AG09319 (cell line): Measurements from ENCODE around the gene PCDH10.
"Not testable (repeated sequence)": the region's sequence is repeated elsewhere in the genome, so short reads cannot be mapped to it uniquely, and the experiment has no call there.

Experiments
- DNase-seq: peaks from one replicate; pipeline ENCODE4 v3.0.0-alpha.2; 2010; ENCODE audit warnings: low read depth; ENCODE audit errors: extremely low read depth
- TF ChIP-seq, protein P1 (sequence below): IDR thresholded peaks from 2 replicates; pipeline ENCODE4 v1.5.1; 2011; ENCODE audit warnings: low read depth, mild to moderate bottlenecking, inconsistent platforms, low read length, moderate library complexity

PCDH10 gene

DNA sequence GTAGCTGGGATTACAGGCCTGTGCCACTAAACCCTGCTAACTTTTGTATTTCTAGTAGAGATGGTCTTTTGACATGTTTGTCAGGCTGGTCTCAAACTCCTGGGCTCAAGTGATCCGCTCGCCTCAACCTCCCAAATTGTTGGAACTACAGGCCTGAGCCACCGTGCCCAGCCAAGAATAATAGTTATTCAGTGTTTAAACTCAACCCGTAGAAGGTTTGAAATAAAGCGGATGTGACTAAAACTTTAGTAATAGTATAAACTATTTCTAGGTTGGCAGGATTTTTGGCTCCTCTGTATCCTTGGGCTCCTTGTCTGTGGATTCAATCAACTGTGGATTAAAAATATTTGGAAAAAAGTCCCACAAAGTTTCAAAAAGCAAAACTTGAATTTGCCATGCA, 37.8 kb downstream of the PCDH10 start:
- DNase-seq, result no peak
- TF ChIP-seq, protein P1, sequence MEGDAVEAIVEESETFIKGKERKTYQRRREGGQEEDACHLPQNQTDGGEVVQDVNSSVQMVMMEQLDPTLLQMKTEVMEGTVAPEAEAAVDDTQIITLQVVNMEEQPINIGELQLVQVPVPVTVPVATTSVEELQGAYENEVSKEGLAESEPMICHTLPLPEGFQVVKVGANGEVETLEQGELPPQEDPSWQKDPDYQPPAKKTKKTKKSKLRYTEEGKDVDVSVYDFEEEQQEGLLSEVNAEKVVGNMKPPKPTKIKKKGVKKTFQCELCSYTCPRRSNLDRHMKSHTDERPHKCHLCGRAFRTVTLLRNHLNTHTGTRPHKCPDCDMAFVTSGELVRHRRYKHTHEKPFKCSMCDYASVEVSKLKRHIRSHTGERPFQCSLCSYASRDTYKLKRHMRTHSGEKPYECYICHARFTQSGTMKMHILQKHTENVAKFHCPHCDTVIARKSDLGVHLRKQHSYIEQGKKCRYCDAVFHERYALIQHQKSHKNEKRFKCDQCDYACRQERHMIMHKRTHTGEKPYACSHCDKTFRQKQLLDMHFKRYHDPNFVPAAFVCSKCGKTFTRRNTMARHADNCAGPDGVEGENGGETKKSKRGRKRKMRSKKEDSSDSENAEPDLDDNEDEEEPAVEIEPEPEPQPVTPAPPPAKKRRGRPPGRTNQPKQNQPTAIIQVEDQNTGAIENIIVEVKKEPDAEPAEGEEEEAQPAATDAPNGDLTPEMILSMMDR, result no peak

DNA sequence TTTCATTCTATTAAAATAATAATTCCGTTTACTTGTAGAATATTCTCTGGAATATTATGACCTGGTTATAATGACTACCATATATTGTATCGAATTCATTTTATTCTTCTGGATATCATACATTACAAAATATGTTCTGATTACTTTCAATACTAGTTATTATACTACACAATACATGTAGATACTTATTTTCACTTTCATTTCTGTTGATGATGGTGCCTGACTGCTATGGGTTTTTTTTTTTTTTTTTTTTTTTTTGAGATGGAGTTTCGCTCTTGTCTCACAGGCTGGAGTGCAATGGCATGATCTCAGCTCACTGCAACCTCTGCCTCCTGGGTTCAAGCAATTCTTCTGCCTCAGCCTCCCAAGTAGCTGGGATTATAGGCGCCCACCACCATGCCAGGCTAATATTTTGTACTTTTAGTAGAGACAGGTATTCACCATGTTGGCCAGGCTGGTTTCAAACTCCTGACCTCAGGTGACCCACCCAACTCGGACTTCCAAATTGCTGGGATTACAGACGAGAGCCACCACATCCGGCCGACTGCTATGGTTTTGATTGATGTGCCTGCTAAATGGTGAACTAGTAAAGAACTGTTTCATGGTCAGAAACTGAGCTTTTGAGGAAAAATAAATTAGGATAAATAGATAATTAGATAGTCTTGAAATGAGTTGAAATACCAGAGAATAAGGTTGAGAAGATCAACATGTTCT, 39.5 kb downstream of the PCDH10 start:
- TF ChIP-seq, protein P1, result no peak
- no peak for DNase-seq

DNA sequence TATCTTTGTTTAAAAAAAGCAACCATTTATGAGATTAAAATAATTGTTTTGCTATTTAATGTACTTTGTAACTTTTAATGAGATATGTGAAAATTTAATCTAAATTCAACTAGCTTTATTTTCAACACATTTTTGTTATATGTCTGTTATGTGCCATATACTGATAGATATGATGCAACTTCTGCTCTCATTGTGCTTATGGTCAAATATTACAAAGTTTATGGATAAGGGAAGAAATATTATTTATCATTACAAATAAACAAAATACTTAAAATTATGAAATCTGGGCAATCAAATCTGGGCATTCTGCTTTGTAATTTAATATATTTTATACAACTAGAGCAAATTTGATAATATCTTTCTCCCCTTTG, 40.0 kb downstream of the PCDH10 start:
- no peak for DNase-seq
- TF ChIP-seq, protein P1, result no peak

DNA sequence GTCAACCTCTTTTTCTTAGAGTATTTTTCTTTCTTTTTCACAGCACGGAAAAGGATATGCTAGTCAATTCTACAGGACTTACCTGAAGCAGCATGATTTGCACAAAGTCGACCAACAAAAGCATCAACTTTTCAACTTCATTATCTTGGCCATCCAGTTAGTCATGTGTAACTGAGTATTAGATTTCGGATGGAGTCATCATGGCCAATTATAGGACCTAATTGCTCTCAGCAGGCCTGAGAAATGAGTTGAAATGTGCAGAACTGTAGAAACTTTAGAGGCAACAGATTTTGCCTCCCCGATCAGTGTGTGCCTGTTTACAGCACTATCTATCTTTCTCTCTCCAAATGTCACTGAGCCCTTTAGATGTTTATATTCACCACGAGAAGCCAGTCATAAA, 41.0 kb downstream of the PCDH10 start:
- TF ChIP-seq, protein P1, result no peak
- DNase-seq, result no peak

DNA sequence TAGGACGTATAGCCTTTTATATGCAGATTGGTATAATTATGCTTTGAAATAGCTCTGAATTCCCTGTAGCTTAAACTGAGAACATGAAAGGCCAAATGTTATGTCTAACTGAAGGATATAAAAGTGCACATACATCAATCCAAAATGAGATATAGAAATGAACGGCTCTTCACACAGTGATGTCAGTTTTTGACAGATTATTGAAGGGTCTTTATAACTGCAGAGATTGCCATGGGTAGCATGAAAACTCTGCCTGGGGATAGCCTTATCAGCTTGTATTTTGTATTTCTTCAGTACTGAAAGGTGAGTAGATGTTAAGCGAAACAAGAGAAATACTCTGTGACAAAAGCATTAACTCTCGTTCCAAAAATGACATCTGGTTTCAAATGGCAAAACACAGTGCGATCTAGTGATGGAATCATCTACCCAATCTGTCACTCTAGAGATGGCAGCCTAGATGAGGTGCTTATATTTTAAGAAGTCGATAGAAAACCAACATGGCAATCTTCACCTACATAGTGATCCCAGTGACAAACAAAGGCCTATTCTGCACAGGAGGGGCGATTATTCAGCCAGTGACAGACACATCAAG, 59.7 kb downstream of the PCDH10 start:
- TF ChIP-seq, protein P1, result no peak
- no peak for DNase-seq

DNA sequence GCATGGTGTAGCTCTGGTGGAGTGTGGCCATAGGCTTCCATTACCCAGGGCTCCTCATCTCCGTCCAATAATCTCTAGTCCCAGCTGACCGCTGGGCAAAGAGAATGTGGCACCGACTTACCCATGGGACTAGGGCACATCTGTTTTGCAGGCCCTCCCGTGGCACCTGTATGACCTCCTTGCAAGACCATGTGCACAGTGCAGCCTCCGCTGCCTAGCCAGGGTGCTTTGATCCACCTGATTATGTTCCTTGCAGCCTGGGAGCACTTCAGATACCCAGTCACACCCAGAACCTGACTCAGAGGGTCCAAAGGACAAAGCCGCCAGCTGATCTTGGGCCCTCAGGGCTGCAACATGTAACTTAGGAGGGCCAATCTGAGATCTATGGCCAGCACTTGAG, 84.8 kb downstream of the PCDH10 start:
- TF ChIP-seq, protein P1, result no peak
- no peak for DNase-seq

DNA sequence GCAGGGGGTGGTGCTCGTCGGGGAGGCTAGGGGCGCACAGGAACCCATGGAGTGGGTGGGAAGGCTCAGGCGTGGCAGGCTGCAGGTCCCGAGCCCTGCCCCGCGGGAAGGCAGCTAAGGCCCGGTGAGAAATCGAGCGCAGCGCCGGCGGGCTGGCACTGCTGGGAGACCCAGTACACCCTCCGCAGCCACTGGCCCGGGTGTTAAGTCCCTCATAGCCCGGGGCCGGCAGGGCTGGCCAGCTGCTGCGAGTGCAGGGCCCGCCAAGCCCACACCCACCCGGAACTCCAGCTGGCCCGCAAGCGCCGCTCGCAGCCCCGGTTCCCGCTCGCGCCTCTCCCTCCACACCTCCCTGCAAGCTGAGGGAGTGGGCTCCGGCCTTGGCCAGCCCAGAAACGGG, 91.4 kb downstream of the PCDH10 start:
- DNase-seq, result not testable (repeated sequence)
